K562 (cell line): ENCODE results near the gene RIN3. TPM values are rescaled to one million over a fixed set of nuclear protein-coding genes. Genes with fewer than 3 reads are reported as not detected.
A peak's percentile ranks its signal among the peaks of the same experiment; 100 is the strongest.

ENCODE experiments used
- ATAC-seq: fragments of 200-7000 bp; cut with Tn5 transposase; 3 replicates; pipeline ENCODE4 v1.9.1; 2020; ENCODE audit warnings: moderate library complexity
- BruUV-seq: library from RNA; stranded (reverse); fragments of 400-500 nt; replicated peaks from 2 replicates; lab custom pipeline; 2021; lab: Mats Ljungman, UMichigan
- CTCF ChIA-PET: fragments of 300-600 bp; formaldehyde crosslinking; extraction: SDS; loops from one replicate; lab custom pipeline; 2021; ENCODE audit warnings: low intra/inter-chr PET ratio; lab: Yijun Ruan, JAX
- POLR2A ChIA-PET: fragments of 300-600, 350-650 bp; sonication (Branson Sonifier 250); formaldehyde crosslinking; extraction: SDS; loops from one replicate; lab custom pipeline; 2021; ENCODE audit warnings: antibody characterized with exemption, inconsistent platforms; lab: Yijun Ruan, JAX
- DNase-seq, 4 experiments: peaks; one replicate each; pipeline versions ENCODE4 v3.0.0 to v3.0.0-alpha.2; 2011 to 2018; ENCODE audit warnings: low spot score in 3 of 4, mixed read lengths in 3 of 4; ENCODE audit errors: extremely low read depth in 1 of 4
- FAIRE-seq: peaks from 2 replicates; lab custom pipeline; 2011; peaks lifted over from hg19 to GRCh38; lab: Jason Lieb, UNC
- H2AFZ ChIP-seq: 2 replicates; pipeline ENCODE4 v1.6.0; 2011; ENCODE audit warnings: low read depth, low read length, control low read depth, inconsistent platforms
- H3K27ac ChIP-seq: fragments of 200-600 bp; 3 replicates; pipeline ENCODE4 v1.8.0; 2011; ENCODE audit warnings: low read depth, mild to moderate bottlenecking, control low read depth, inconsistent platforms, low read length, moderate library complexity, mixed read lengths; ENCODE audit errors: extremely low read depth
- H3K27me3 ChIP-seq, 2 experiments: fragments of 300-600 bp in 1 of 2; 2 replicates in 1 of 2; 3 replicates in 1 of 2; pipeline versions ENCODE4 v1.6.0 to v1.8.0; 2011; ENCODE audit warnings: inconsistent platforms in 2 of 2, low read length in 2 of 2, mild to moderate bottlenecking in 1 of 2, mixed read lengths in 1 of 2, moderate library complexity in 1 of 2; ENCODE audit not compliant: control insufficient read depth in 2 of 2, insufficient read depth in 2 of 2
- H3K36me3 ChIP-seq: fragments of 300-600 bp; 3 replicates; pipeline ENCODE4 v1.8.0; 2011; ENCODE audit warnings: mild to moderate bottlenecking, low read length, inconsistent platforms; ENCODE audit not compliant: control insufficient read depth, insufficient read depth
- H3K4me1 ChIP-seq, 2 experiments: fragments of 200-600 bp in 1 of 2; replicated peaks in 1 of 2; 2 replicates in 1 of 2; 3 replicates in 1 of 2; pipeline versions ENCODE4 v1.5.1 to v1.8.0; 2011; ENCODE audit warnings: inconsistent platforms in 2 of 2, low read length in 2 of 2, mild to moderate bottlenecking in 1 of 2, mixed read lengths in 1 of 2, moderate library complexity in 1 of 2; ENCODE audit not compliant: control insufficient read depth in 2 of 2, insufficient read depth in 2 of 2
- H3K4me2 ChIP-seq: 2 replicates; pipeline ENCODE4 v1.6.1; 2011; ENCODE audit warnings: low read length, control low read depth, inconsistent platforms, mixed read lengths; ENCODE audit not compliant: insufficient read depth
- H3K4me3 ChIP-seq: fragments of 200-600 bp; sonication (generic), shearing (Covaris generic); 2 replicates; pipeline ENCODE4 v1.5.1; 2016; ENCODE audit warnings: control low read depth, inconsistent platforms
- H3K79me2 ChIP-seq: fragments of 200-600 bp; 3 replicates; pipeline ENCODE4 v1.8.0; 2011; ENCODE audit warnings: low read length, inconsistent platforms; ENCODE audit not compliant: control insufficient read depth, insufficient read depth
- H3K9ac ChIP-seq, 2 experiments: 2 replicates each; pipeline versions ENCODE4 v1.6.0 to v1.6.1; 2011; ENCODE audit warnings: low read depth in 2 of 2, low read length in 2 of 2, control low read depth in 1 of 2, inconsistent platforms in 1 of 2, mild to moderate bottlenecking in 1 of 2, mixed read lengths in 1 of 2; ENCODE audit not compliant: insufficient read depth in 1 of 2
- H3K9me1 ChIP-seq: one replicate; pipeline ENCODE4 v1.6.0; 2011; ENCODE audit warnings: inconsistent platforms, mild to moderate bottlenecking, low read length, moderate library complexity; ENCODE audit not compliant: control insufficient read depth, insufficient read depth
- H3K9me3 ChIP-seq: replicated peaks from 2 replicates; pipeline ENCODE4 v1.5.1; 2011; ENCODE audit warnings: low read depth, low read length, inconsistent platforms; ENCODE audit not compliant: control insufficient read depth, insufficient read depth
- H4K20me1 ChIP-seq: replicated peaks from 2 replicates; pipeline ENCODE4 v1.6.1; 2011; ENCODE audit warnings: low read length, inconsistent platforms, mixed read lengths; ENCODE audit not compliant: control insufficient read depth, insufficient read depth
- ATF3 ChIP-seq, 2 experiments: fragments of 450-650 bp in 1 of 2; sonication (generic) in 1 of 2; formaldehyde crosslinking in 1 of 2; IDR thresholded peaks in 1 of 2; conservative IDR thresholded peaks in 1 of 2; 2 replicates each; pipeline versions ENCODE4 v1.6.1 to v1.8.1; 2016 to 2023; ENCODE audit warnings: mild to moderate bottlenecking in 2 of 2, moderate library complexity in 2 of 2, inconsistent platforms in 1 of 2, missing genetic modification reagents in 1 of 2
- CEBPG ChIP-seq, 3 experiments: fragments of 200-800 bp in 1 of 3; sonication (Bioruptor generic) in 1 of 3; sonication (generic) in 1 of 3; formaldehyde crosslinking in 1 of 3; IDR thresholded peaks in 2 of 3; conservative IDR thresholded peaks in 1 of 3; 2 replicates each; pipeline versions ENCODE4 v1.6.1 to v1.8.0; 2016 to 2022; ENCODE audit warnings: missing compliant biosample characterization in 2 of 3, missing genetic modification characterization in 2 of 3, mild to moderate bottlenecking in 1 of 3, missing genetic modification reagents in 1 of 3
- ETV1 ChIP-seq: fragments of 450-650 bp; conservative IDR thresholded peaks from 2 replicates; pipeline ENCODE4 v1.6.1; 2016; ENCODE audit warnings: missing genetic modification characterization, control low read depth, low read depth, missing compliant biosample characterization
- FOSL1 ChIP-seq: fragments of 200-800 bp; sonication (Bioruptor generic); conservative IDR thresholded peaks from 2 replicates; pipeline ENCODE4 v1.6.1; 2016; ENCODE audit warnings: missing genetic modification characterization, missing compliant biosample characterization
- NR2C2 ChIP-seq, 2 experiments: fragments of 200-800 bp in 1 of 2; sonication (Bioruptor generic) in 1 of 2; sonication (generic) in 1 of 2; formaldehyde crosslinking in 1 of 2; IDR thresholded peaks; 2 replicates each; pipeline versions ENCODE4 v1.6.1 to v1.8.0; 2016 to 2022; ENCODE audit warnings: mild to moderate bottlenecking in 1 of 2, missing compliant biosample characterization in 1 of 2, missing genetic modification characterization in 1 of 2, missing genetic modification reagents in 1 of 2
- NUFIP1 ChIP-seq: fragments of 450-650 bp; IDR thresholded peaks from 2 replicates; pipeline ENCODE4 v1.6.1; 2018; ENCODE audit not compliant: partially characterized antibody
- TAF7 ChIP-seq: fragments of 450-650 bp; IDR thresholded peaks from 2 replicates; pipeline ENCODE4 v1.6.1; 2016; ENCODE audit warnings: missing genetic modification characterization, missing compliant biosample characterization
- ZNF146 ChIP-seq: IDR thresholded peaks from one replicate; pipeline ENCODE4 v1.6.1; 2018; ENCODE audit warnings: missing compliant biosample characterization; ENCODE audit not compliant: unreplicated experiment
- WGBS: fragments of 100-300 bp; shearing (Covaris generic); methylation state at CpG from one replicate; pipeline ENCODE4 v1.1.6; 2016; ENCODE audit warnings: low coverage, mixed read lengths; ENCODE audit not compliant: insufficient coverage; ENCODE audit errors: missing lambda C conversion rate; 5-methylcytosine and 5-hydroxymethylcytosine counted together
- in situ Hi-C: fragments of 300-500 bp; cut with MboI; formaldehyde crosslinking; loops from 4 replicates; pipeline ENCODE4 v1.15.0; 2018; ENCODE audit warnings: inconsistent platforms, mixed read lengths
- intact Hi-C: fragments of 100-400 bp; cut with micrococcal nuclease; formaldehyde crosslinking; loops from 2 replicates; pipeline ENCODE4 v1.14.2; 2022
- polyA plus RNA-seq, 8 experiments: library from polyadenylated mRNA; depleted of rRNA in 4 of 8; stranded (reverse) in 5 of 8; unstranded in 3 of 8; fragments of >200 nt; fragmentation: Nextera tagmentation in 2 of 8; fragmentation: Illumina TruSeq in 1 of 8; extraction: Ambion mirVana in 2 of 8; extraction: Trizol in 1 of 8; gene quantifications; 2 replicates each; pipeline versions ENCODE4 v1.2.1 to v1.2.3, GENCODE V29; 2011 to 2014; ENCODE audit warnings: inconsistent platforms in 1 of 8, missing spikeins in 1 of 8
- total RNA-seq, 7 experiments: library from RNA; depleted of rRNA in 6 of 7; stranded (reverse); fragments of >200 nt in 6 of 7; fragmentation: Illumina TruSeq in 2 of 7; extraction: Trizol in 2 of 7; gene quantifications; 2 replicates each; pipeline versions ENCODE4 v1.2.1 to v1.2.3, GENCODE V29; 2011 to 2021; ENCODE audit warnings: low replicate concordance in 1 of 7

RIN3 gene
- total and polyA plus RNA-seq, 9 of the 15 experiments (the other 6 are each of a cell fraction or from before 2014, with no cell fraction given), result 0.01 to 0.49 (median 0.08) TPM; not detected in 5

- TF ChIP-seq CEBPG (CRISPR knock-in tag; IDR thresholded peaks at IDR 0.05) (no peak), CEBPG (tag; conservative IDR thresholded peaks at IDR 0.05 in 1 of 2, IDR thresholded peaks at IDR 0.05 in 1 of 2) (peak in 1 of 2 experiments; percentile 68; a peak in 2 of 4 replicates), ZNF146 (CRISPR knock-in tag) (peak; percentile 36), ETV1 (tag) (no peak), TAF7 (tag) (no peak), FOSL1 (tag) (peak; percentile 45), NUFIP1 (no peak), NR2C2 (CRISPR knock-in tag; IDR thresholded peaks at IDR 0.05) (no peak), NR2C2 (tag; IDR thresholded peaks at IDR 0.05) (peak; percentile 36; the same call in 1 of the 2 replicates), ATF3 (IDR thresholded peaks at IDR 0.05) (peak; percentile 20; the same call in 1 of the 2 replicates), ATF3 (CRISPR knock-in tag; conservative IDR thresholded peaks at IDR 0.05) (no peak)
- no peaks in the 10 kb centered on the region for H3K9me1 ChIP-seq
- H3K27me3 ChIP-seq, result peaks cover 3 to 34% of the 10 kb centered on the region in 2 experiments; a peak in 4 of 5 replicates
- CTCF ChIA-PET, result no interaction called here
- no peaks in the 10 kb centered on the region for H4K20me1 ChIP-seq
- H2AFZ ChIP-seq, result no peak overlapping the region
- peaks cover 0 to 8% of the 10 kb centered on the region in 2 experiments; a peak in 2 of 5 replicates for H3K4me1 ChIP-seq
- DNase-seq (no peak), FAIRE-seq (no peak), ATAC-seq (no peak)
- no peaks in the 10 kb centered on the region for H3K79me2 ChIP-seq
- intact Hi-C loops, result no loop called here
- H3K9ac ChIP-seq, result no peak overlapping the region
- 2% methylated on average over 6 of the region's 6 CpGs for WGBS
- H3K4me2 ChIP-seq, result no peak overlapping the region
- H3K27ac ChIP-seq, result no peak overlapping the region
- H3K9me3 ChIP-seq, result no peaks in the 10 kb centered on the region
- BruUV-seq, result no TSS peak
- no peak overlapping the region for H3K4me3 ChIP-seq
- H3K36me3 ChIP-seq, result no peaks in the 10 kb centered on the region
- in situ Hi-C loops, result no loop called here
- POLR2A ChIA-PET, result no interaction called here
Observed at GRCh38 chr14:92511453-92512238, 1.9 kb upstream of the RIN3 start.
